ENCODE measurements around the gene RAD51B.

DNA sequence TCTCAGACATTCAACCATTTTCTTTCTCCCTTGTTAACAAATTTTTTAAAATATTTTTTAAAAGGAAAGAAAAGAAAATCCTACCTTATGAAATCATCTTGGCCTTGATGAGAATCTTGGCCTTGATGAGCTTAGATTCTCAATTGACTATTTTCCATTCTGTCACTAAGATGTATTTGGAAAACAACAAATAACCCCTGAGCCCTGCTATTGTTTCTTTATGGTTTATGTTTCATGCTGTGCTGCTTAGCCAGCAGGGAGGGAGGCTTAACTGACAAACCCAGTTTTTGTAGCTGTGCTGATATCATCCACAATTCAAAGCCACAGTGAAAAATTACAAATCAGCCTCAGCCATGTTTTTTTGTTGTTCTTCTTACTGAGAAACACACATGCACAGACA, 404.1 kb downstream of the RAD51B start:
- TF ChIP-seq, protein P1, sequence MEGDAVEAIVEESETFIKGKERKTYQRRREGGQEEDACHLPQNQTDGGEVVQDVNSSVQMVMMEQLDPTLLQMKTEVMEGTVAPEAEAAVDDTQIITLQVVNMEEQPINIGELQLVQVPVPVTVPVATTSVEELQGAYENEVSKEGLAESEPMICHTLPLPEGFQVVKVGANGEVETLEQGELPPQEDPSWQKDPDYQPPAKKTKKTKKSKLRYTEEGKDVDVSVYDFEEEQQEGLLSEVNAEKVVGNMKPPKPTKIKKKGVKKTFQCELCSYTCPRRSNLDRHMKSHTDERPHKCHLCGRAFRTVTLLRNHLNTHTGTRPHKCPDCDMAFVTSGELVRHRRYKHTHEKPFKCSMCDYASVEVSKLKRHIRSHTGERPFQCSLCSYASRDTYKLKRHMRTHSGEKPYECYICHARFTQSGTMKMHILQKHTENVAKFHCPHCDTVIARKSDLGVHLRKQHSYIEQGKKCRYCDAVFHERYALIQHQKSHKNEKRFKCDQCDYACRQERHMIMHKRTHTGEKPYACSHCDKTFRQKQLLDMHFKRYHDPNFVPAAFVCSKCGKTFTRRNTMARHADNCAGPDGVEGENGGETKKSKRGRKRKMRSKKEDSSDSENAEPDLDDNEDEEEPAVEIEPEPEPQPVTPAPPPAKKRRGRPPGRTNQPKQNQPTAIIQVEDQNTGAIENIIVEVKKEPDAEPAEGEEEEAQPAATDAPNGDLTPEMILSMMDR (tag by site-specific recombination; IDR thresholded peaks at IDR 0.05) = no peak
- TF ChIP-seq, protein P2, sequence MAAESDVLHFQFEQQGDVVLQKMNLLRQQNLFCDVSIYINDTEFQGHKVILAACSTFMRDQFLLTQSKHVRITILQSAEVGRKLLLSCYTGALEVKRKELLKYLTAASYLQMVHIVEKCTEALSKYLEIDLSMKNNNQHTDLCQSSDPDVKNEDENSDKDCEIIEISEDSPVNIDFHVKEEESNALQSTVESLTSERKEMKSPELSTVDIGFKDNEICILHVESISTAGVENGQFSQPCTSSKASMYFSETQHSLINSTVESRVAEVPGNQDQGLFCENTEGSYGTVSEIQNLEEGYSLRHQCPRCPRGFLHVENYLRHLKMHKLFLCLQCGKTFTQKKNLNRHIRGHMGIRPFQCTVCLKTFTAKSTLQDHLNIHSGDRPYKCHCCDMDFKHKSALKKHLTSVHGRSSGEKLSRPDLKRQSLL (tag by site-specific recombination; IDR thresholded peaks at IDR 0.05) = no peak
- TF ChIP-seq ZBTB48 (tag by site-specific recombination; IDR thresholded peaks at IDR 0.05) = no peak
- TF ChIP-seq, protein P3, sequence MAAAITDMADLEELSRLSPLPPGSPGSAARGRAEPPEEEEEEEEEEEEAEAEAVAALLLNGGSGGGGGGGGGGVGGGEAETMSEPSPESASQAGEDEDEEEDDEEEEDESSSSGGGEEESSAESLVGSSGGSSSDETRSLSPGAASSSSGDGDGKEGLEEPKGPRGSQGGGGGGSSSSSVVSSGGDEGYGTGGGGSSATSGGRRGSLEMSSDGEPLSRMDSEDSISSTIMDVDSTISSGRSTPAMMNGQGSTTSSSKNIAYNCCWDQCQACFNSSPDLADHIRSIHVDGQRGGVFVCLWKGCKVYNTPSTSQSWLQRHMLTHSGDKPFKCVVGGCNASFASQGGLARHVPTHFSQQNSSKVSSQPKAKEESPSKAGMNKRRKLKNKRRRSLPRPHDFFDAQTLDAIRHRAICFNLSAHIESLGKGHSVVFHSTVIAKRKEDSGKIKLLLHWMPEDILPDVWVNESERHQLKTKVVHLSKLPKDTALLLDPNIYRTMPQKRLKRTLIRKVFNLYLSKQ (tag by site-specific recombination; IDR thresholded peaks at IDR 0.05; ENCODE audit: borderline replicate concordance) = no peak

Measured in HEK293 (cell line).